ENCODE measurements around the gene VIPR2. TPM values are rescaled to one million over a fixed set of nuclear protein-coding genes. Genes with fewer than 3 reads are reported as not detected.

The VIPR2 gene
- polyA plus RNA-seq, 3 donors: not detected

GRCh38 chr7:159145490-159145855 is 806 bp upstream of the VIPR2 start:
- Histone ChIP-seq H3K4me1 (ENCODE audit: control insufficient read depth in 1 of 2, insufficient read depth in 2 of 2, low read length in 2 of 2) (no peaks in the 10 kb centered on the region), H3K4me3 (replicated peaks in 1 of 3; ENCODE audit: low read depth in 2 of 3, low read length in 3 of 3) (no peak overlapping the region), H4K20me1 (ENCODE audit: insufficient read depth, low read length) (no peaks in the 10 kb centered on the region), H3K9me3 (replicated peaks in 1 of 2; ENCODE audit: control insufficient read depth in 1 of 2, insufficient read depth in 1 of 2, low read length in 2 of 2) (peaks cover 0 to 13% of the 10 kb centered on the region in 2 donors), H2AFZ (ENCODE audit: insufficient read depth, low read depth, low read length, poor library complexity, severe bottlenecking) (no peak overlapping the region), H3K27ac (ENCODE audit: low read depth in 1 of 2, low read length in 2 of 2) (no peak overlapping the region), H3K9ac (ENCODE audit: insufficient read depth, low read length, poor library complexity, severe bottlenecking) (no peak overlapping the region), H3K4me2 (replicated peaks; ENCODE audit: extremely low read depth, low read length, poor library complexity, severe bottlenecking) (peak overlapping the region; percentile 15), H3K27me3 (ENCODE audit: control insufficient read depth in 2 of 2, insufficient read depth in 2 of 2, low read length in 2 of 2) (peaks cover 45 to 57% of the 10 kb centered on the region in 2 donors), H3K36me3 (replicated peaks in 1 of 2; ENCODE audit: control insufficient read depth in 1 of 2, insufficient read depth in 2 of 2, low read length in 2 of 2) (no peaks in the 10 kb centered on the region), H3K79me2 (ENCODE audit: insufficient read depth, low read length) (no peaks in the 10 kb centered on the region)
- Mint-ChIP-seq H3K4me3 (peak overlapping the region; percentile 34 to 84), H3K36me3 (no peaks in the 10 kb centered on the region), H3K27ac (peak overlapping the region in 1 of 7 donors; percentile 75), H3K9me3 (peaks cover 0 to 4% (median 2%) of the 10 kb centered on the region in 7 donors), H3K27me3 (ENCODE audit: low read depth in 3 of 3) (peaks cover 36 to 47% (median 39%) of the 10 kb centered on the region in 3 donors), H3K4me1 (peaks cover 3% of the 10 kb centered on the region)
- DNase-seq: no peak
- 1% methylated on average over 22 of the region's 30 CpGs for WGBS (ENCODE audit: insufficient coverage)
- TF ChIP-seq CTCF (IDR thresholded peaks at IDR 0.05): no peak
- intact Hi-C loops (cut with micrococcal nuclease): no loop called here

GRCh38 chr7:159143780-159144757 is 598 bp downstream of the VIPR2 start:
- H3K4me3 Mint-ChIP-seq: peak overlapping the region in 1 of 2 donors; percentile 70
- peaks cover 45 to 57% of the 10 kb centered on the region in 2 donors for H3K27me3 ChIP-seq (ENCODE audit: control insufficient read depth in 2 of 2, insufficient read depth in 2 of 2, low read length in 2 of 2)

More at GRCh38 chr7:159143780-159144757, 598 bp downstream of the VIPR2 start:
- Histone ChIP-seq H3K9ac (ENCODE audit: insufficient read depth, low read length, poor library complexity, severe bottlenecking) (no peak overlapping the region), H3K79me2 (ENCODE audit: insufficient read depth, low read length) (no peaks in the 10 kb centered on the region), H4K20me1 (ENCODE audit: insufficient read depth, low read length) (no peaks in the 10 kb centered on the region), H3K4me2 (replicated peaks; ENCODE audit: extremely low read depth, low read length, poor library complexity, severe bottlenecking) (peak overlapping the region; percentile 26), H3K36me3 (replicated peaks in 1 of 2; ENCODE audit: control insufficient read depth in 1 of 2, insufficient read depth in 2 of 2, low read length in 2 of 2) (no peaks in the 10 kb centered on the region), H3K4me3 (replicated peaks in 1 of 3; ENCODE audit: low read depth in 2 of 3, low read length in 3 of 3) (no peak overlapping the region), H3K4me1 (ENCODE audit: control insufficient read depth in 1 of 2, insufficient read depth in 2 of 2, low read length in 2 of 2) (no peaks in the 10 kb centered on the region), H3K27ac (ENCODE audit: low read depth in 1 of 2, low read length in 2 of 2) (no peak overlapping the region), H2AFZ (ENCODE audit: insufficient read depth, low read depth, low read length, poor library complexity, severe bottlenecking) (no peak overlapping the region), H3K9me3 (replicated peaks in 1 of 2; ENCODE audit: control insufficient read depth in 1 of 2, insufficient read depth in 1 of 2, low read length in 2 of 2) (peaks cover 0 to 13% of the 10 kb centered on the region in 2 donors)
- Mint-ChIP-seq H3K4me1 (peaks cover 3% of the 10 kb centered on the region), H3K27ac (no peak overlapping the region), H3K9me3 (peaks cover 0 to 6% (median 2%) of the 10 kb centered on the region in 7 donors), H3K36me3 (no peaks in the 10 kb centered on the region), H3K27me3 (ENCODE audit: low read depth in 3 of 3) (peaks cover 37 to 53% (median 39%) of the 10 kb centered on the region in 3 donors)
- DNase-seq: no peak
- WGBS (ENCODE audit: insufficient coverage): 2% methylated on average over 92 of the region's 97 CpGs
- TF ChIP-seq CTCF (IDR thresholded peaks at IDR 0.05): no peak
- intact Hi-C loops (cut with micrococcal nuclease): no loop called here

Data from CD14-positive monocyte (primary cell).